Trophoblast cell (in vitro differentiated cells and primary cell): Measurements from ENCODE around the gene COX6B1.
"Not testable (repeated sequence)": the region's sequence is repeated elsewhere in the genome, so short reads cannot be mapped to it uniquely, and the experiment has no call there.

Experiments
- DNase-seq, 2 donors: peaks; one replicate each; pipeline ENCODE4 v3.0.0-alpha.2; 2016
- H2AFZ ChIP-seq: 2 replicates; pipeline ENCODE4 v1.6.1; 2013; ENCODE audit warnings: low read length, moderate library complexity, mild to moderate bottlenecking; ENCODE audit not compliant: insufficient read depth, poor library complexity
- H2AK5ac ChIP-seq: 2 replicates; pipeline ENCODE4 v1.6.1; 2013; ENCODE audit warnings: mild to moderate bottlenecking, low read length
- H2BK120ac ChIP-seq: 2 replicates; pipeline ENCODE4 v1.6.1; 2013; ENCODE audit warnings: low read length, mild to moderate bottlenecking, moderate library complexity; ENCODE audit not compliant: insufficient read depth, poor library complexity
- H2BK12ac ChIP-seq: 2 replicates; pipeline ENCODE4 v1.6.1; 2013; ENCODE audit warnings: mild to moderate bottlenecking, low read length, moderate library complexity
- H2BK5ac ChIP-seq: 2 replicates; pipeline ENCODE4 v1.6.1; 2013; ENCODE audit warnings: low read length, low read depth, moderate library complexity, mild to moderate bottlenecking; ENCODE audit not compliant: poor library complexity
- H3K14ac ChIP-seq: 2 replicates; pipeline ENCODE4 v1.6.1; 2013; ENCODE audit warnings: mild to moderate bottlenecking, low read length
- H3K18ac ChIP-seq: 2 replicates; pipeline ENCODE4 v1.6.1; 2013; ENCODE audit warnings: mild to moderate bottlenecking, low read length
- H3K23ac ChIP-seq: 2 replicates; pipeline ENCODE4 v1.6.1; 2013; ENCODE audit warnings: low read length
- H3K27ac ChIP-seq: 2 replicates; pipeline ENCODE4 v1.5.1; 2013; ENCODE audit warnings: low read depth, mild to moderate bottlenecking, inconsistent platforms, low read length, moderate library complexity
- H3K27me3 ChIP-seq: 2 replicates; pipeline ENCODE4 v1.6.1; 2013; ENCODE audit warnings: inconsistent platforms, mild to moderate bottlenecking, low read length, moderate library complexity; ENCODE audit not compliant: insufficient read depth
- H3K36me3 ChIP-seq, 2 experiments: 1 replicate in 1 of 2; 2 replicates in 1 of 2; pipeline ENCODE4 v1.6.1; 2013; ENCODE audit warnings: low read length in 2 of 2, mild to moderate bottlenecking in 2 of 2, moderate library complexity in 1 of 2; ENCODE audit not compliant: insufficient read depth in 2 of 2, control insufficient read depth in 1 of 2
- H3K4ac ChIP-seq: 2 replicates; pipeline ENCODE4 v1.6.1; 2013; ENCODE audit warnings: low read depth, mild to moderate bottlenecking, low read length, moderate library complexity
- H3K4me1 ChIP-seq, 2 experiments: 1 replicate in 1 of 2; 2 replicates in 1 of 2; pipeline ENCODE4 v1.6.1; 2013; ENCODE audit warnings: low read length in 2 of 2, mild to moderate bottlenecking in 2 of 2, moderate library complexity in 1 of 2; ENCODE audit not compliant: insufficient read depth in 2 of 2, control insufficient read depth in 1 of 2
- H3K4me2 ChIP-seq: 2 replicates; pipeline ENCODE4 v1.6.1; 2013; ENCODE audit warnings: inconsistent platforms, mild to moderate bottlenecking, low read length, moderate library complexity
- H3K4me3 ChIP-seq: 2 replicates; pipeline ENCODE4 v1.5.1; 2013; ENCODE audit warnings: mild to moderate bottlenecking, low read depth, low read length, inconsistent platforms
- H3K79me1 ChIP-seq: one replicate; pipeline ENCODE4 v1.6.1; 2013; ENCODE audit warnings: low read length
- H3K79me2 ChIP-seq: 2 replicates; pipeline ENCODE4 v1.6.1; 2013; ENCODE audit warnings: low read length, mild to moderate bottlenecking; ENCODE audit not compliant: control insufficient read depth, insufficient read depth, poor library complexity
- H3K9ac ChIP-seq: 2 replicates; pipeline ENCODE4 v1.6.1; 2013; ENCODE audit warnings: mild to moderate bottlenecking, low read length
- H3K9me3 ChIP-seq: 2 replicates; pipeline ENCODE4 v1.6.1; 2013; ENCODE audit warnings: low read depth, mild to moderate bottlenecking, control low read depth, inconsistent platforms, low read length; ENCODE audit not compliant: insufficient read depth
- H4K12ac ChIP-seq: 2 replicates; pipeline ENCODE4 v1.6.1; 2013; ENCODE audit warnings: low read depth, mild to moderate bottlenecking, low read length, moderate library complexity
- H4K8ac ChIP-seq: 2 replicates; pipeline ENCODE4 v1.6.1; 2013; ENCODE audit warnings: low read depth, mild to moderate bottlenecking, low read length, moderate library complexity
- H4K91ac ChIP-seq: one replicate; pipeline ENCODE4 v1.6.1; 2013; ENCODE audit warnings: low read depth, mild to moderate bottlenecking, low read length, moderate library complexity
- WGBS: extraction: QIAGEN DNeasy Blood & Tissue Kit; methylation state at CpG from one replicate; pipeline ENCODE4 v1.1.7; 2013; ENCODE audit warnings: missing lambda C conversion rate; ENCODE audit not compliant: insufficient read length, insufficient coverage; ENCODE audit errors: extremely low coverage; 5-methylcytosine and 5-hydroxymethylcytosine counted together

COX6B1 gene

DNA sequence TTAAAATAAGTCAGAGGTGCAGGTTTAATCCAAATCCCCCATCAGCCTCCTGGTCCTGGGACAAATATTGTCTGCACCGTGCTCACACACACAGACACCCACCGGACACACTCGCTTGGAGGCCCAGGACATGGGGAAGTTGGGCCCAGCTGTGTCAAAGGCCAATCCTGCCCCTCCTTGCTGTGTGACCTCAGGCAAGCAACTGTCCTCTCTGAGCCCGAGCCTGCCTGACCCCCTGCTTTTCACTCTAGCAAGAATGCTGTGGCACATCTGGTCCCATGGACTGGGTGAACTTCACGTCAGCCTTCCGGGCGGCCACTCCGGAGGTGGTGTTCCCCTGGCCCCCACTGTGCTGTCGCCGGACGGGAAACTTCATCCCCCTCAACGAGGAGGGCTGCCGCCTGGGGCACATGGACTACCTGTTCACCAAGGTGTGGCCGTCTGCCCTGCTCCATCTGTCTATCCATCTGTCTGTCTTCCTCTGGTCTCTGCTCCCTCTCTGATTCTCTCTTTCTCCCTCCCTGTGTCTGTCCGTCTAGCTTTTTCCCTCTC is 27.5 kb downstream of the COX6B1 start:
- no peak overlapping the region for H2AK5ac ChIP-seq
- no peaks in the 10 kb centered on the region for H3K79me1 ChIP-seq
- H2AFZ ChIP-seq, result no peak overlapping the region
- H3K4ac ChIP-seq, result no peak overlapping the region
- H3K9me3 ChIP-seq, result no peaks in the 10 kb centered on the region
- DNase-seq, result no peak
- no CpG with 5 or more reads among the region's 15 CpGs for WGBS
- no peak overlapping the region for H3K4me2 ChIP-seq
- no peak overlapping the region for H4K91ac ChIP-seq
- no peak overlapping the region for H3K9ac ChIP-seq
- H3K27ac ChIP-seq, result no peak overlapping the region
- H4K12ac ChIP-seq, result no peak overlapping the region
- H3K4me3 ChIP-seq, result no peak overlapping the region
- no peak overlapping the region for H3K18ac ChIP-seq
- H3K27me3 ChIP-seq, result no peaks in the 10 kb centered on the region
- no peaks in the 10 kb centered on the region for H3K79me2 ChIP-seq
- H3K14ac ChIP-seq, result no peak overlapping the region
- H4K8ac ChIP-seq, result no peak overlapping the region
- H2BK12ac ChIP-seq, result no peak overlapping the region
- H2BK5ac ChIP-seq, result no peak overlapping the region
- no peaks in the 10 kb centered on the region for H3K36me3 ChIP-seq
- no peak overlapping the region for H2BK120ac ChIP-seq
- peaks cover 4% of the 10 kb centered on the region in 2 experiments for H3K4me1 ChIP-seq
- no peak overlapping the region for H3K23ac ChIP-seq

- H3K27me3 ChIP-seq, result no peaks in the 10 kb centered on the region
- H2AFZ ChIP-seq, result no peak overlapping the region
- no peak overlapping the region for H2BK12ac ChIP-seq
- no peaks in the 10 kb centered on the region for H3K9me3 ChIP-seq
- H2BK120ac ChIP-seq, result no peak overlapping the region
- no peak overlapping the region for H4K12ac ChIP-seq
- H3K23ac ChIP-seq, result no peak overlapping the region
- no peaks in the 10 kb centered on the region for H3K79me1 ChIP-seq
- no peak overlapping the region for H3K9ac ChIP-seq
- H3K4me1 ChIP-seq, result peaks cover 4 to 5% of the 10 kb centered on the region in 2 experiments
- no peak overlapping the region for H4K8ac ChIP-seq
- no peak overlapping the region for H2BK5ac ChIP-seq
- H2AK5ac ChIP-seq, result no peak overlapping the region
- H3K27ac ChIP-seq, result no peak overlapping the region
- H3K36me3 ChIP-seq, result no peaks in the 10 kb centered on the region
- H3K4me2 ChIP-seq, result no peak overlapping the region
- no peak overlapping the region for H3K14ac ChIP-seq
- no peak overlapping the region for H4K91ac ChIP-seq
- H3K4me3 ChIP-seq, result no peak overlapping the region
- no peaks in the 10 kb centered on the region for H3K79me2 ChIP-seq
- no peak overlapping the region for H3K4ac ChIP-seq
- DNase-seq, result peak; percentile 45 to 90
- H3K18ac ChIP-seq, result no peak overlapping the region
- WGBS, result no CpG with 5 or more reads among the region's 4 CpGs
Measured at GRCh38 chr19:35689836-35690235, 41.7 kb downstream of the COX6B1 start.

- not testable (repeated sequence) for H3K27me3 ChIP-seq, H3K79me1 ChIP-seq, H3K23ac ChIP-seq, H3K4me3 ChIP-seq, H4K8ac ChIP-seq, H2BK12ac ChIP-seq, H3K9ac ChIP-seq, H3K4me2 ChIP-seq, H2AK5ac ChIP-seq, H2BK5ac ChIP-seq, H2BK120ac ChIP-seq, H4K91ac ChIP-seq, H3K18ac ChIP-seq, H3K27ac ChIP-seq, H3K36me3 ChIP-seq, H3K4me1 ChIP-seq, DNase-seq, H3K4ac ChIP-seq, H4K12ac ChIP-seq, H3K79me2 ChIP-seq, H3K9me3 ChIP-seq, H3K14ac ChIP-seq, H2AFZ ChIP-seq
- WGBS, result no CpG with 5 or more reads among the region's 37 CpGs
Measured at GRCh38 chr19:35691106-35691505, 43.0 kb downstream of the COX6B1 start.

GRCh38 chr19:35692010-35692409 is 43.9 kb downstream of the COX6B1 start:
- H3K4me1 ChIP-seq, result peaks cover 4 to 5% of the 10 kb centered on the region in 2 experiments
- H2BK5ac ChIP-seq, result no peak overlapping the region
- H2AK5ac ChIP-seq, result no peak overlapping the region
- no peak overlapping the region for H4K12ac ChIP-seq
- H3K36me3 ChIP-seq, result no peaks in the 10 kb centered on the region
- no peak overlapping the region for H4K91ac ChIP-seq
- no peak overlapping the region for H3K23ac ChIP-seq
- H3K4ac ChIP-seq, result no peak overlapping the region
- H3K18ac ChIP-seq, result no peak overlapping the region
- H2AFZ ChIP-seq, result no peak overlapping the region
- no peaks in the 10 kb centered on the region for H3K27me3 ChIP-seq
- H3K4me2 ChIP-seq, result no peak overlapping the region
- no peak overlapping the region for H3K9ac ChIP-seq
- no peak for DNase-seq
- H3K9me3 ChIP-seq, result no peaks in the 10 kb centered on the region
- H3K79me2 ChIP-seq, result no peaks in the 10 kb centered on the region
- H3K4me3 ChIP-seq, result no peak overlapping the region
- no peak overlapping the region for H4K8ac ChIP-seq
- WGBS, result no CpG with 5 or more reads among the region's 11 CpGs
- no peak overlapping the region for H3K27ac ChIP-seq
- H2BK120ac ChIP-seq, result no peak overlapping the region
- no peak overlapping the region for H3K14ac ChIP-seq
- H2BK12ac ChIP-seq, result no peak overlapping the region
- H3K79me1 ChIP-seq, result no peaks in the 10 kb centered on the region
